ENCODE measurements around the gene SLC5A5.
"Not testable (repeated sequence)": the region's sequence is repeated elsewhere in the genome, so short reads cannot be mapped to it uniquely, and the experiment has no call there.

SLC5A5 gene

DNA sequence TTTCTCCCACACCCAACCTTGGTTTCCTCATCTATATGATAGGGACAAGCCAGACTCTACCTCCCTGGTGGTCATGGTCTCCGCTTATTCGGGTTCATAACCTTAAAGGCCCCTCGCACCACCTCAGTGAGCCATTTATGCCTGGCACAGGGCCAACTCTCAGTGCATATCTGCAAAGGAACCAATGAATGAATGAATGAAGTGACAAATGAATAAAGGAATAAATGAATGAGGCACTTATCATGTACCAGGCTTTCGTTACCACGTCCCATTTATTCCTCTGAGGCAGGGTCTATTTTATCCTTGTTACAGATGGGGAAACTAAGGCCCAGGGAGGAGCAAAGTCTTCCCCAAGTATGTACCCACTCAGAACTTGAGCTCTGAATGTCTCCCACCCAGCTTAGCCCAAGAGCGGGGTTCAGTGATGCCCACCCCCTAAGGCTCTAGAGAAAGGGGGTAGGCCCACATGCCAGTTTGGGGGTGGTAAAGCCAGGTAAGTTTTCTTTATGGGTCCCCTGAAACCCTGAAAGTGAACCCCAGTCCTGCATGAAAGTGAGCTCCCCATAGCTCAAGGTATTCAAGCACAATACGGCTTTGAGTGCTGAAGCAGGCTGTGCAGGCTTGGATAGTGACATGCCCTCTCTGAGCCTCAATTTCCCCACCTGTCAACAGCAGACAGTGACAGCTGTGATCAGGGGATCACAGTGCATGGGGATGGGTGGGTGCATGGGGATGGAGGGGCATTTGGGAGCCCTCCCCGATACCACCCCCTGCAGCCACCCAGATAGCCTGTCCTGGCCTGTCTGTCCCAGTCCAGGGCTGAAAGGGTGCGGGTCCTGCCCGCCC is 490 bp upstream of the SLC5A5 start:
- DNase-seq (ENCODE audit: low read depth) = no peak

DNA sequence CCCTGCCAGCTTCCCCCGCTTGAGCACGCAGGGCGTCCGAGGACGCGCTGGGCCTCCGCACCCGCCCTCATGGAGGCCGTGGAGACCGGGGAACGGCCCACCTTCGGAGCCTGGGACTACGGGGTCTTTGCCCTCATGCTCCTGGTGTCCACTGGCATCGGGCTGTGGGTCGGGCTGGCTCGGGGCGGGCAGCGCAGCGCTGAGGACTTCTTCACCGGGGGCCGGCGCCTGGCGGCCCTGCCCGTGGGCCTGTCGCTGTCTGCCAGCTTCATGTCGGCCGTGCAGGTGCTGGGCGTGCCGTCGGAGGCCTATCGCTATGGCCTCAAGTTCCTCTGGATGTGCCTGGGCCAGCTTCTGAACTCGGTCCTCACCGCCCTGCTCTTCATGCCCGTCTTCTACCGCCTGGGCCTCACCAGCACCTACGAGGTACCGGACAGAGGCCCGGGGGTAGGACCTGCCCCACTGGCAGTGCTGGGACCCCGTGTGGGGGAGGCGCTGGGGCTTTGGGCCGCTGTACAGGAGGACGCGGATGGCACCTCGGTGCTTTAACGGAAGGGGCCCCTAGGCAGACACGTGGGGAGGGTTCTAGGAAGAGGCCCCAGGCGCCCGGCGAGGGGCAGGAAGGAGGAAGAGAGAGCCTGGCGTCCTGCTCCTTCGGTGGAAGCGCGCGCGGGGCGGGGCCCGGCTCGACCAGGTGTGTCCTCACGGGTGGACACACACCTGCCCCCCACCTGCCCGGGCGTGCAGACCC is 681 bp downstream of the SLC5A5 start:
- DNase-seq (ENCODE audit: low read depth) = no peak

DNA sequence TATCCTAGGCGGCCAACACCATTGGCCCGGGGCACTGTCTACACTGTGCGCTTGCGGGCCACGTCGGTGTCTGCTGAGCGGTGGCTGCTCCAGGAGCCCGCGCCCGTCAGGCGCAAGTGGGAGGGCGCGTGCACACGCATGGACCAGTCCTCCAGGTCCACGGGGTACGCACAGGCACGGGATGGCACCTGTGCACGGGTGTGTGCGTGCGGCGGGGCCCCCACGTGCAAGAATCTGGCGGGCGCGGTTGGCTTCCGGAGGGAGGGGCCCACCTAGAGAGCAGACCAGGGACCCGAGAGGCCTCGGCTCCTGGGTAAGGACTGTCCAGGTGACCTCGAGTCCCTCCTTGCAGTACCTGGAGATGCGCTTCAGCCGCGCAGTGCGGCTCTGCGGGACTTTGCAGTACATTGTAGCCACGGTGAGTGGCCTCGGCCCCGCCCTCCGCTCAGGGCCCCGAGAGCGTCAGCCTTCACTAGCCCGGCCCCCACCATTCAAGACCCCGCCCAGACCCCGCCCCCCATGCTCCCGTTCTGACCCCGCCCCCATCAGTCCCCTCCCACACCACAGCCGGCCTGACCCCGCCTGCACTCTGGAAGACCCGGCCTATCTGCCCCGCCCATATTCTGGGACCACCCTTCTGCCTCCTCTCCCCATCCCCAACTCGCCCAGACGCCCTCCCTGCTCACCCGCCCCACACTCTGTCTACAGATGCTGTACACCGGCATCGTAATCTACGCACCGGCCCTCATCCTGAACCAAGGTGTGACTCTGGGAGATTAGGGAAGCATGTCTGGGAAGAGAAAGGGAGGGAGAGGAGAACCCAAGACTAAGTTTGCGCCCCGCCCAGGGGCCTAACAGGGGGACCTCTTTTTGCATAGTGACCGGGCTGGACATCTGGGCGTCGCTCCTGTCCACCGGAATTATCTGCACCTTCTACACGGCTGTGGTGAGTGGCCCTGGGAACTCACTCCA is 2.3 kb downstream of the SLC5A5 start:
- DNase-seq (ENCODE audit: low read depth) = peak; percentile 34

DNA sequence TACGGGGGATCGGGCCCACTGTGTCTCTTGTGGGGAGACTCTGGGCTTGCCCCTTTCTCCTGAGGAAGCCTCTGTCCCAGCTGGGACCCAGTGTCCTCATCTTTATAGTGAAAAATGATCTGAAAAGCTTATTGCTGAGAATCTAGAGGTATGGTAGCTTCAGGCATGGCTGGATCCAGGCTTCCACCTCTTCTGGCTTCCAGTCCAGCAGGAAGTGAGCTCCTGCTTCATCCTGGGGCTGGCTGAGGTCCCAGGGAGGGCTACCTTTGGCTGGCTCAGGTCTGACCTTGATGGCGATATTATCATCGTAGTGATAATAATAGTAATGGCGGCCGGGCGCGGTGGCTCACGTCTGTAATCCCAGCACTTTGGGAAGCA is 3.0 kb downstream of the SLC5A5 start:
- no peak for DNase-seq (ENCODE audit: low read depth)

DNA sequence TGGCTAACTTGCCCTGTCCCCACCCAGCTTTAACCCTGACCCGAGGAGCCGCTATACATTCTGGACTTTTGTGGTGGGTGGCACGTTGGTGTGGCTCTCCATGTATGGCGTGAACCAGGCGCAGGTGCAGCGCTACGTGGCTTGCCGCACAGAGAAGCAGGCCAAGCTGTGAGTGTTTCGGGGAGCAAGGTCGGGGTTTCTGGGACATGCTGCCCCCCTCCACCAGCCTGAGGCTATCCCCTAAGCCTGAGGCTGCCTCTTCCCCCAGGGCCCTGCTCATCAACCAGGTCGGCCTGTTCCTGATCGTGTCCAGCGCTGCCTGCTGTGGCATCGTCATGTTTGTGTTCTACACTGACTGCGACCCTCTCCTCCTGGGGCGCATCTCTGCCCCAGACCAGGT is 6.0 kb downstream of the SLC5A5 start:
- DNase-seq (ENCODE audit: low read depth) = no peak

DNA sequence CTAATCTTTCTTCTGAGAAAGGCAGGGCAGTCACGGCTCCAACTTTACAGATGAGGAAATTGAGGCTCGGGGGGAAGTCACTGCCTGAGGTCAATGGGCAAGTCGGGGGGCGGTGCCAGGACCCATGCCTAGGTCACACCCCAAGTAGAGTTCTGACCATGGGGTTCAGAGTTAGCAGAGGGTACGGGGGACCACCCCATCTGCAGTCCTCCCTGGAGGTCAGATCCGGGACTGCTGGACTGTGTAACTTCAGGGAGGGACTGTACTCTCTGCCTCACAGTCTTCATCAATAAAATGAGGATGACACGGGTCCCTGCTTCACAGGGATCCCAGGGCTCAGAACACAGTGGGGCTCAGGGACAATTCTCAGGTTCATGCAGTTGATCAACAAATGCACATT is 7.7 kb downstream of the SLC5A5 start:
- no peak for DNase-seq (ENCODE audit: low read depth)

DNA sequence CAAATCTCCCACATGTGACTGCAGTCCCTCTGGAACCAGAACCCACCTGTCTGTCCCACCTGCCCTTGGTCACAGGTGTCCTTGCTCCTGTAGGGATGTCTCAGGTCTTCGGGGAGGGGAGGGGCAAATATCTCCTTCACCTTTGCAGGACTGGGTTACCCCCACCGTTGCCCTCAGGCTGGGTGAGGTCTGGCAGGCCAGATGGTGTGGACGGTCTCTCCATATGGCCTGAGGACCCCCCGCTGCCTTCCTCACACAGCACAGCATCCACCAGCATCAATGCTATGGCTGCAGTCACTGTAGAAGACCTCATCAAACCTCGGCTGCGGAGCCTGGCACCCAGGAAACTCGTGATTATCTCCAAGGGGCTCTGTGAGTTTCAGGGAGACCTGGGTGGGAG is 10.0 kb downstream of the SLC5A5 start:
- DNase-seq (ENCODE audit: low read depth) = no peak

DNA sequence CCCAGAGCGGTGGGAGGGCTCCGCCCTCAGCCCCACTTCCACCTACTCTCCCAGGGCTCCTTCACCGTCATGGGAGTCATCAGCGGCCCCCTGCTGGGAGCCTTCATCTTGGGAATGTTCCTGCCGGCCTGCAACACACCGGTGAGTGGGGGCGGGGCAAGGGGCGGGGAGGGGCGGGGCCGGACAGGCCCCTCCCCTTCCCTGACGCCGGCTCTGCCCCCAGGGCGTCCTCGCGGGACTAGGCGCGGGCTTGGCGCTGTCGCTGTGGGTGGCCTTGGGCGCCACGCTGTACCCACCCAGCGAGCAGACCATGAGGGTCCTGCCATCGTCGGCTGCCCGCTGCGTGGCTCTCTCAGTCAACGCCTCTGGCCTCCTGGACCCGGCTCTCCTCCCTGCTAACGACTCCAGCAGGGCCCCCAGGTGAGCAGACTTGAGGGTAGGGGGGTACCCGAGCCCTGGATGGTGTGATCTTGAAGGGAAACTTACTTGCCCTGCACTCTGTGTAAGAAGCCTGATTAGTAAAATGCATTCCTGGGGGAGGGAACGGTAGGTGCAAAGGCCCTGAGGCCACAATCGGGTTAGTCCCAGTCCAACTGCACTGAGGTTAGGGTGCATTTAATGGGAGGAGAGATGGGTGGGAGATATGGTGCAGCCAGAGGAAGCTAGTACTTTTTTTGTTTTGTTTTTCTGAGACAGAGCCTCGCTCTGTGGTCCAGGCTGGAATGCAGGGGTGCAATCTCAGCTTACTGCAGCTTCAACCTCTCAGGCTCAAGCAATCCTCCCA is 12.1 kb downstream of the SLC5A5 start:
- DNase-seq (ENCODE audit: low read depth) = no peak

DNA sequence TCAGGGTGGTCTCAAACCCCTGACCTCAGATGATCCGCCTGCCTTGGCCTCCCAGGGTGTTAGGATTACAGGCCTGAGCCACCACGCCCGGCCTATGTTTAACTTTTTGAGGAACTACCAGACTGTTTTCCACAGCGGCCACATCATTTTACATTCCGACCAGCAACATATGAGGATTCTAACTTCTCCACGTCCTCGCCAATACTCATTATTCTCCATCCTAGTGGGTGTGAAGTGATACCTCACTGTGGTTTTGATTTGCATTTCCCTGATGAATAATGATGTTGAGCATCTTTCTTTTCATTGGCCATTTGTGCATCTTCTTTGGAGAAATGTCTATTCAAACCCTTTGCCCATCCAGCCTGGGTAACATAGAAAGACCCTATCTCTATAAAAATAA is 14.8 kb downstream of the SLC5A5 start:
- DNase-seq (ENCODE audit: low read depth) = no peak

DNA sequence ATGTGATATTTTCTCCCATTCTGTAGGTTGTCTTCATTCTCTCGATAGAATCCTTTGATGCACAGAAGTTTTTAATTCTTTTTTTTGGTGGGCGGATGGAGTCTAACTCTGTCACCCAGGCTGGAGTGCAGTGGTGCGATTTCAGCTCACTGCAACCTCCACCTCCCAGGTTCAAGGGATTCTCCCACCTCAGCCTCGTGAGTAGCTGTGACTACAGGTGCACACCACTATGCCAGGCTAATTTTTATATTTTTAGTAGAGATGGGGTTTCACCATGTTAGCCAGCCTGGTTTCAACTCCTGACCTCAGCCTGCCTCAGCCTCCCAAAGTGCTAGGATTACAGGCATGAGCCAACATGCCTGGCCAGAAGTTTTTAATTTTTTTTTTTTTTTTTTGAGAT is 15.5 kb downstream of the SLC5A5 start:
- DNase-seq (ENCODE audit: low read depth) = not testable (repeated sequence)

DNA sequence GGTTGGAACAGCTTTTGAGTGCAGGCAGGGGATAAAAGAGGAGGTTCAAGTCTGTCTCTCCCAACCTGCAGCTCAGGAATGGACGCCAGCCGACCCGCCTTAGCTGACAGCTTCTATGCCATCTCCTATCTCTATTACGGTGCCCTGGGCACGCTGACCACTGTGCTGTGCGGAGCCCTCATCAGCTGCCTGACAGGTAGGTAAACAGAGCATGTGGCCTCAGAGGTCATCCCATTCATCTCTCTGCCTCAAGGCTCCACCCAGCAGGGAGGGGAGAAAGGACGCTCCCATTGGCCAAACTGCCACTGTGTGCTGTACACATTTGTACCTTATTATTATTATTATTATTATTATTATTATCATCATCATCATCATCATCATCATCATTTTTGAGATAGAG is 16.5 kb downstream of the SLC5A5 start:
- no peak for DNase-seq (ENCODE audit: low read depth)

DNA sequence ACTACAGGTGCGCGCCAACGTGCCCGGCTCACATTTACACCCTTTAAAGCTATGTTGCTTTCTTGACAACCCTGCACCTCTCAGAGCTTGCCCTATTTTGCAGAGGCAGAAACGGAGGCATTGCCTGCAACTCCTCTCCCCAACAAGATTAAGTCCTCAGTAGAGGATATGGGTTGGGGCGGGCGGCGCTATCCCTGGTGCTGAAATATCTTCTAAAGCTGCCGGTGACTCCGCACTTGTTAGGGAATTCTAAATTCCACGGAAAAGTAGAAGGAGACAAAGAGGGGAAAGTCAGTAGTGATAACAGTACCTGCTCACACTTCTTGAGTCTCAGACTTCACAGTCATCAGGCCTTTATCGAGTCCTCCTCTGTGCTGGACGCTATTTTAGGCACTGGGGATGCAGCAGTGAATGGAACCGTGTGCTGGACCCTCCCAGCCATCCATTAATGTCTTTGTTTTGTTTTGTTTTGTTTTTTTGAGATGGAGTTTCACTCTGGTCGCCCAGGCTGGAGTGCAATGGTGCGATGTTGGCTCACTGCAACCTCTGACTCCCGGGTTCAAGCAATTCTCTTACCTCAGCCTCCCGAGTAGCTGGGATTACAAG is 18.0 kb downstream of the SLC5A5 start:
- DNase-seq (ENCODE audit: low read depth) = no peak

DNA sequence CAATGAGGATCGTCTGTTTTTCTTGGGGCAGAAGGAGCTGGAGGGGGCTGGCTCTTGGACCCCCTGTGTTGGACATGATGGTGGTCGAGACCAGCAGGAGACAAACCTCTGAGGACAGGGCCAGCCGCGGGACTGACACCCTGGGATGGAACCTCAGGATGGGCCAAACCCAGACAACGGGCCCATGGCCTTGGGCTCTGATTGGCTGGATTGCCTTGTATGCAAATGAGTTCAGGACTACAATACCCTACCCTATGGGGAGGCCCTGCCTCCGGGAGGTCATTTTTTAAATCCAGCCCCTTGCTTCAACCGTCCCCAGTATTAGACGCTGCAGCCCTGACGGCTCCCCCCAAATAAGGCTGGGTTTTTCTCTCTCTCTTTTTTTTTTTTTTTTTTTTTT is 22.0 kb downstream of the SLC5A5 start:
- DNase-seq (ENCODE audit: low read depth) = no peak

DNA sequence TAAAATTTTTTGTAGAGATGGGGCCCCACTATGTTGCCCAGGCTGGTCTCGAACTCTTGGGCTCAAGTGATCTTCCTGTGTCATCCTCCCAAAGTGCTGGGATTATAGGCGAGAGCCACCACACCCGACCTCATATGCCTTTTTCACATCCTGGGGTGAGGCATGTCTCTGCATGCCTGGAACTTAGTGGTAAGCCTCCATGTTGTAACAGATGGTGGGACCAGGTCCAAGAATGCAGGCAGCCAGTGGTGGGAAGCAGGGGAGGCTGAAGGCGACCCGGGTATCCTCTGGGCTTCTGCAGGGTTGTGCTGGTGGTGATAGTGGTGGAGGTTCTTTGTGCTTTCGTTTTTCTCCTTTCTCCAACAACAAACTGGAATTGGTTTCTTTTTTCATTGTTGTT is 31.0 kb downstream of the SLC5A5 start:
- no peak for DNase-seq (ENCODE audit: low read depth)

DNA sequence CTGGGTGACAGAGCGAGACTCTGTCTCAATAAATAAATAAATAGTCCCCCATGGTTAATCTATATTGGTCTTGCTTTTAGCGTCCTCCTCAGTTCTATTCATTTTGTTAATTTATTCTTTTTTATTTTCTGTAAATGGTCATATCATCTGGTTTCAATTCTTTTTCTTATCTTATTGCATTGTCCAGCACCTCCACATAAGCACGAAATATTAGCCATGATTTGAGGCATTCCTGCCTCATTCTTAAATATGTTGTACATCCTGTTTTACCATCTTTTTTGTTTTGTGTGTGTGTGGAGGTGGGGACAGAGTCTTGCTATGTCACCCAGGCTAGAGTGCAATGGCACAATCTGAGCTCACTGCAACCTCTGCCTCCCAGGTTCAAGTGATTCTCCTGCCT is 36.5 kb downstream of the SLC5A5 start:
- DNase-seq (ENCODE audit: low read depth) = no peak

DNA sequence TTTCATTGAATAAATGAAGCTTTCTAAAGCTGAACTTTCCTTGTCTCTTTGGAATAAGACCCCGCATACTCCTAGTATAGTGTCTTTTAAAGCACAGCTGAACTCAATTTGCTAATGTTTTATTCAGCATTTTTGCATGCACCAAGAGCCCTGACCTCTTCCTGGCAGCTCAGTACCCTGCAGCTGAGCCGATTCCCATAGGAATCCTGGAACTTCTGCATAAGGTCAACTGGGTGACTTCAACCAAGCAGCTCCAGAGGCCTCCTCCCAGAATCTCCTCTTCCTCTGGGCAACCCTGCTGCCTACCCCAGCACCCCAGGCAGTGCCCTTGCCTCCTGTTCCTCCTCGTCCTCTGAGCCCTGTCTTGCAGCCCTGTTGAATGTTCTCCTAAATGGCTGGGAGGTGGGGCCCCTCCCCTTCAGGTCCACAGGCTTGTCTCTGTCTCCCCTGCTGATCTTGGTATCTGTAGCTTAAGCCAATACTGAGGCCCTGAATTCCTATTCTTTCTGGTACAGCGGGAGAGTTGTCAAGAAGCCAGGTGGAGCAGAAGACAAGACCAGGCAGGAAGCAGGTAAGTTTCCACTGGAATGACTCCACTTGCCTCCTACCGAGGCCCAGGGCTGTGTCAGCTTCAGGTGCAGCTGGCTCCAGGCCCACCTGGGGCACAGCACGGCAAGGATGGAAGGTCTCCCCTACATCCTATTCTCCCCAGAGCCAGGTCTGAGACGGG is 37.4 kb downstream of the SLC5A5 start:
- DNase-seq (ENCODE audit: low read depth) = no peak

DNA sequence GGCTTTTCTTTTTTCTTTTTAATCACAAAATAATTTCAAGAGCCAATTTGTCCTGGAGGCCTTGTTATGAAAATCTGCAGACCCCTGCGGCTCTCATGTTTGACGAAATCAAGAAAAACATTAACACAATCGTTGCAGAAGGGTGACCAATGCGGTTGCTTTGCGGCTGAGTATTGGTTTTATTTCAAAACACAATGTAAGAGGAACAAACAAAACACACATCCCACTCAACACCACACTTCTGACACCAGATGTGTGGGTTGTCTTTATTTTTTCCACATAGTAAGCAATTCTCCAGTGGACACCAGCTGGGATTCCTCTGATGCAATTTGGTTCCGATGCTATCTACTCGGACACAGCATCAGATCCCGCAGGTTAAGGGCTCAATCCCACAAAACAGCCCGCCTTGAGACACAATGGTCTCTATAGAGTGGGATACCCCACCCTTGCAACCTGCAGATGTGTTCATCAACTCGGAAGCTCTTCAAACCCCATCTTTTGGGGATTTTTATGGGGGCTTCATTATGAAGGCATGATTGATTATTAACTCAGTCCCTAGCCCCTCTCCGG is 39.1 kb downstream of the SLC5A5 start:
- DNase-seq (ENCODE audit: low read depth) = no peak

DNA sequence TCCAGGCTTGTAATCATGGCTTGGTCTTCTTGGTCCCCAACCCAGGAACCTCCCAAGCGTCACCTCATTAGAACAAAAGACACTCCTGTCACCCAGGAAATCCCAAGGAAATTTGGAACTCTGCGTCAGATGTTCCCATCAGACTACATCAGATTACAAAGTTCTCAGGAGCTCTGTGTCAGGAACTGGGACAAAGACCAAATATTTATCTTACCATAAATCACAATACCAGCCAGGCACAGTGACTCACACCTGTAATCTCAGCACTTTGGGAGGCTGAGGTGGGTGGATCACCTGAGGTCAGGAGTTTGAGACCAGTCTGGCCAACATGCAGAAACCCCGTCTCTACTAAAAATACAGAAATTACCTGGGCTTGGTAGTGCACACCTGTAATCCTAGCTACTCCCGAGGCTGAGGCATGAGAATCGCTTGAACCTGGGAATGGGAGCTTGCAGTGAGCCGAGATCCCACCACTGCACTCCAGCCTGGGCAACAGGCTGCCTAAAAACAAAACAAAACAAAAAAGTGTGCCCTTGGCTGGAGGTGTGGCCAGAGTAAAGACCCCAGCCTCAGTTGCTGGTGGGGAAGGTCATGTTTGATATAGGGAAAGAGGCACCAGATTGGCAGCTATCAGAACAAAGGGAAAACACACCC is 44.3 kb downstream of the SLC5A5 start:
- no peak for DNase-seq (ENCODE audit: low read depth)

DNA sequence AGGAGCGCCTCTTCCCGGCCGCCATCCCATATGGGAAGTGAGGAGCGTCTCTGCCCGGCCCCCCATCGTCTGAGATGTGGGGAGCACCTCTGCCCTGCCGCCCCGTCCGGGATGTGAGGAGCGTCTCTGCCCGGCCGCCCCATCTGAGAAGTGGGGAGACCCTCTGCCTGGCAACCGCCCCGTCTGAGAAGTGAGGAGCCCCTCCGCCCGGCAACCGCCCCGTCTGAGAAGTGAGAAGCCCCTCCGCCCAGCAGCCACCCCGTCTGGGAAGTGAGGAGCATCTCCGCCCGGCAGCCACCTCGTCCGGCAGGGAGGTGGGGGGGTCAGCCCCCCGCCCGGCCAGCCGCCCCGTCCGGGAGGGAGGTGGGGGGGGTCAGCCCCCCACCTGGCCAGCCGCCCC is 46.4 kb downstream of the SLC5A5 start:
- DNase-seq (ENCODE audit: low read depth) = not testable (repeated sequence)

DNA sequence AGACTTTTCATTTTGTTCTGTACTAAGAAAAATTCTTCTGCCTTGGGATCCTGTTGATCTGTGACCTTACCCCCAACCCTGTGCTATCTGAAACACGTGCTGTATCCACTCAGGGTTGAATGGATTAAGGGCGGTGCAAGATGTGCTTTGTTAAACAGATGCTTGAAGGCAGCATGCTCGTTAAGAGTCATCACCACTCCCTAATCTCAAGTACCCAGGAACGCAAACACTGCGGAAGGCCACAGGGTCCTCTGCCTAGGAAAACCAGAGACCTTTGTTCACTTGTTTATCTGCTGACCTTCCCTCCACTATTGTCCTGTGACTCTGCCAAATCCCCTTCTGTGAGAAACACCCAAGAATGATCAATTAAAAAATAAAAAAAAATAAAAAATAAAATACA is 47.4 kb downstream of the SLC5A5 start:
- DNase-seq (ENCODE audit: low read depth) = not testable (repeated sequence)

All from stimulated activated CD8-positive, alpha-beta memory T cell treated with anti-CD3 and anti-CD28 coated beads, Interleukin-15, amount 100 ng/mL, for 1 hour (primary cell).